Gastrocnemius medialis (tissue), 4 donors: ENCODE results near the gene CCDC39.

Source experiments
- CTCF ChIP-seq, 5 experiments: fragments of 450-650 bp in 3 of 5; fragments of 200-600 bp in 2 of 5; sonication (generic) in 2 of 5; IDR thresholded peaks in 4 of 5; conservative IDR thresholded peaks in 1 of 5; 1 replicate in 4 of 5; 2 replicates in 1 of 5; pipeline ENCODE4 v1.5.1; 2016 to 2019; ENCODE audit warnings: antibody characterized with exemption in 5 of 5, mild to moderate bottlenecking in 3 of 5, moderate library complexity in 3 of 5
- POLR2A ChIP-seq, 2 donors: fragments of 450-650 bp; IDR thresholded peaks; one replicate each; pipeline ENCODE4 v1.6.1; 2017; ENCODE audit warnings: antibody characterized with exemption in 2 of 2, mild to moderate bottlenecking in 2 of 2, moderate library complexity in 2 of 2

- no peak for TF ChIP-seq CTCF (IDR thresholded peaks at IDR 0.05 in 4 of 5, conservative IDR thresholded peaks at IDR 0.05 in 1 of 5)
- no peak for TF ChIP-seq POLR2A (IDR thresholded peaks at IDR 0.05)
These were observed 4.5 kb upstream of the CCDC39 start for GRCh38 chr3:180683816-180684215.
